OCI-LY7 (cell line): ENCODE results near the gene MAP3K1. TPM values are rescaled to one million over a fixed set of nuclear protein-coding genes. Genes with fewer than 3 reads are reported as not detected.

ENCODE experiments used
- BruUV-seq: library from RNA; stranded (reverse); fragments of 400-500 nt; replicated peaks from 2 replicates; lab custom pipeline; 2021; lab: Mats Ljungman, UMichigan
- CTCF ChIA-PET: fragments of 300-600 bp; sonication (Branson Sonifier 250); formaldehyde crosslinking; loops from one replicate; lab custom pipeline; 2022; ENCODE audit warnings: antibody characterized with exemption; ENCODE audit not compliant: unreplicated experiment; lab: Charles Lee
- POLR2A ChIA-PET: fragments of 300-600 bp; sonication (Branson Sonifier 250); formaldehyde crosslinking; loops from one replicate; lab custom pipeline; 2022; ENCODE audit warnings: antibody characterized with exemption; lab: Charles Lee
- DNase-seq: peaks from one replicate; pipeline ENCODE4 v3.0.0-alpha.2; 2015; ENCODE audit warnings: low spot score
- H2AFZ ChIP-seq: fragments of 200-600 bp; sonication (generic), shearing (Covaris generic); 2 replicates; pipeline ENCODE4 v1.6.1; 2014; ENCODE audit warnings: mild to moderate bottlenecking, antibody characterized with exemption, low read length, moderate library complexity
- H3K27ac ChIP-seq: fragments of 200-600 bp; sonication (generic); 2 replicates; pipeline ENCODE4 v1.5.1; 2014; ENCODE audit warnings: mixed run types, low read depth, mild to moderate bottlenecking, moderate library complexity, low read length, inconsistent platforms; ENCODE audit not compliant: poor library complexity, severe bottlenecking
- H3K36me3 ChIP-seq: fragments of 200-600 bp; sonication (generic); 2 replicates; pipeline ENCODE4 v1.6.1; 2014; ENCODE audit warnings: mild to moderate bottlenecking, antibody characterized with exemption, low read length, moderate library complexity, mixed read lengths; ENCODE audit not compliant: insufficient read depth
- H3K4me1 ChIP-seq: fragments of 200-600 bp; sonication (generic); 2 replicates; pipeline ENCODE4 v1.5.1; 2014; ENCODE audit warnings: mild to moderate bottlenecking, low read length; ENCODE audit not compliant: insufficient read depth, poor library complexity, severe bottlenecking
- H3K4me2 ChIP-seq: fragments of 200-600 bp; sonication (generic); 2 replicates; pipeline ENCODE4 v1.6.1; 2014; ENCODE audit warnings: mild to moderate bottlenecking, low read length
- H3K4me3 ChIP-seq: fragments of 200-600 bp; sonication (generic); 2 replicates; pipeline ENCODE4 v1.5.1; 2014; ENCODE audit warnings: mild to moderate bottlenecking, low read depth, low read length; ENCODE audit not compliant: poor library complexity, severe bottlenecking
- H3K79me2 ChIP-seq: fragments of 200-600 bp; sonication (generic); 2 replicates; pipeline ENCODE4 v1.6.1; 2016; ENCODE audit warnings: low read depth, mild to moderate bottlenecking, low read length, moderate library complexity, mixed read lengths; ENCODE audit not compliant: insufficient read depth
- H3K9me2 ChIP-seq: fragments of 200-600 bp; sonication (generic); 2 replicates; pipeline ENCODE4 v1.6.1; 2016; ENCODE audit warnings: mild to moderate bottlenecking, low read length, mixed read lengths; ENCODE audit not compliant: insufficient read depth
- H3K9me3 ChIP-seq: fragments of 200-600 bp; sonication (generic); 2 replicates; pipeline ENCODE4 v1.6.1; 2014; ENCODE audit warnings: mild to moderate bottlenecking, mixed run types, low read length, mixed read lengths
- H4K20me1 ChIP-seq: fragments of 200-600 bp; sonication (generic); 2 replicates; pipeline ENCODE4 v1.6.1; 2014; ENCODE audit warnings: mild to moderate bottlenecking, antibody characterized with exemption, low read length, moderate library complexity, mixed read lengths; ENCODE audit not compliant: insufficient read depth
- CTCF ChIP-seq: fragments of 200-600 bp; sonication (generic); conservative IDR thresholded peaks from 2 replicates; pipeline ENCODE4 v1.5.1; 2014; ENCODE audit warnings: mild to moderate bottlenecking, antibody characterized with exemption, low read length, moderate library complexity, mixed read lengths
- EZH2phosphoT487 ChIP-seq: fragments of 200-600 bp; sonication (generic); IDR thresholded peaks from 2 replicates; pipeline ENCODE4 v1.6.1; 2018; ENCODE audit warnings: low read depth, borderline replicate concordance, mild to moderate bottlenecking, mixed run types, antibody characterized with exemption, low read length, moderate library complexity, mixed read lengths
- intact Hi-C: fragments of 100-400 bp; cut with micrococcal nuclease; formaldehyde crosslinking; loops from one replicate; pipeline ENCODE4 v1.10.0; 2022; ENCODE audit not compliant: unreplicated experiment
- total RNA-seq, 2 experiments: library from RNA; depleted of rRNA in 1 of 2; stranded (reverse); fragments of >200 nt in 1 of 2; shearing (Covaris generic) in 1 of 2; gene quantifications; 2 replicates each; pipeline ENCODE4 v1.2.3, GENCODE V29; 2014 to 2022

Gene MAP3K1
- total RNA-seq, 2 experiments from 2014 or later, result 29.4 to 29.9 TPM

DNA sequence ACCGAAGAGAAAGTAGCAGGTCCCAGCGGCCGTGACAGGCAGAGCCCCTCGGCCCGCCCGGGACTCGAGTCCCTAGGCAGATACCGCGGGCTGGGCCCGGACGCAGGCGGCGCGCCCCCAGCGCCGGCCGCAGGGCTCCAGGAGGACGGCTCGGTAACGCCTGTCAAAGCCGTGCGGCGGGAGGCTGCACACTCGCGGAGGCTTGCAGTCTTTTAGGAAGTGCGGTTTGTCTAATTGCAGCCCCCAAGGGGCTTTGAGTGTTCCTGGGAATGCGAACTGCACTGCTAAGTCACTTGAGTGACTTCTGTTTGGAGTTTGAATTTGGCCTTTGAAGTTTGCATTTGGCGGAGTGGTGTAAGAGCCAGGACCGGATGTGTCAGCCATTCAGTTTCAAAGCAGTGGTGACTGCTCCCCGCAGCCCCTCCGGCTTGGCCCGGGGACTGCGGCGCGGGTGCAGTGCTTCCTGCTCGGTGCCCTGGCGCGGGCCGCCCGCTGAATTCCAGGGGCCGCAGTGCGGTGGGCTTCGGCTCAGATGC lies 1.3 kb downstream of the MAP3K1 start:
- Histone ChIP-seq H2AFZ (peak overlapping the region; percentile 7; the same call in 1 of the 2 replicates), H3K4me3 (peak overlapping the region; percentile 95)
- POLR2A ChIA-PET, result no interaction called here

DNA sequence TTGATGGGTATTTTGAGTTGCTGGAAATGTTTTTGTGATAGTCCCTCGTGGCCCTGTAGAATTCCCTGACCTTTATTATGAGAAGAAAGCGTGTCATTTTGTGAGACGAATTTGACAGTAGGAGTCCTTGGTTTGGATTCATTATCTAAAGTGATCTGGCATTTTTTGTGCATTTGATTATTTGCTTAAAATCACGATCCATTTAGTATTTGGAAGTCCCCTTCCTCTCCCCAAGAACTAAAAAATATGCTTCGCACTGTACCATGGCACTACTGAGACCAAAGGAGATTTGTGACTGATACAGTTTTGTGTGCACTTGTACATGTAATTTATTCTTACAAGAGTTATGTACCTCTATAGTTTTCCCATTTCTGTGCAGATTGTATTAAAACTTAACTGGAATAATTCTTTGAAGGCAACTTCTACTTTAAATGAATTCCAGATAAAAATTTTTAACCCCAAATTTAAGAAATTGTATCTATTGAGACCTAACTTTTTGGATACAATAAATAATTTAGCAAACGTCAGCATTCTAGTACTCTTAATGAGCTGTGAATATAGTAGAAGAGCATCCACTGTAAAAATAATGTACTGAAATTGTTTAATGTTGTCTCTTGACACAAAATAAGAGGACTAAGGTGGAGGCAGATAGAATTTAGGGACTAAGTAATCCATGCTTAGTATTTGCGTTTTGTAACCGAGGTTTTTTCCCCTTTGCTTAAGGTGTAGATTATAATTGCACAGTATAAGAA lies 2.1 kb downstream of the MAP3K1 start:
- H3K4me1 ChIP-seq, result peaks cover 42% of the 10 kb centered on the region
- POLR2A ChIA-PET, result no interaction called here

More for the DNA sequence above, 1.3 kb downstream of the MAP3K1 start:
- Histone ChIP-seq H3K9me2 (no peaks in the 10 kb centered on the region), H3K36me3 (peaks cover 12% of the 10 kb centered on the region), H3K4me2 (peak overlapping the region; percentile 98), H3K9me3 (no peaks in the 10 kb centered on the region), H3K4me1 (peaks cover 48% of the 10 kb centered on the region), H3K27ac (peak overlapping the region; percentile 74), H4K20me1 (peaks cover 37% of the 10 kb centered on the region), H3K79me2 (peaks cover 63% of the 10 kb centered on the region)
- TF ChIP-seq CTCF (peak; percentile 30), EZH2phosphoT487 (no peak)
- CTCF ChIA-PET, result no interaction called here
- BruUV-seq, result no TSS peak
- intact Hi-C loops, result loop anchor here (1.0 to 5.0 kb wide), 4 partner anchors 146 to 401 kb away; no protein-coding TSS in a partner anchor
- peak; percentile 88 for DNase-seq

More for the DNA sequence above, 2.1 kb downstream of the MAP3K1 start:
- intact Hi-C loops, result loop anchor here (5.0 kb wide), 2 partner anchors 230 to 250 kb away; no protein-coding TSS in a partner anchor
- Histone ChIP-seq H3K4me3 (peak overlapping the region; percentile 95), H3K9me3 (no peaks in the 10 kb centered on the region), H3K27ac (peak overlapping the region; percentile 74), H3K36me3 (peaks cover 12% of the 10 kb centered on the region), H3K4me2 (peak overlapping the region; percentile 98), H4K20me1 (peaks cover 39% of the 10 kb centered on the region), H3K9me2 (no peaks in the 10 kb centered on the region), H2AFZ (no peak overlapping the region), H3K79me2 (peaks cover 71% of the 10 kb centered on the region)
- TSS peak; percentile 41 for BruUV-seq
- CTCF ChIA-PET, result no interaction called here
- no peak for TF ChIP-seq EZH2phosphoT487
- no peak for TF ChIP-seq CTCF
- no peak for DNase-seq
